NCI-H1417 (cell line): Measurements from ENCODE around the gene RPE65.
"Not testable (repeated sequence)": the region's sequence is repeated elsewhere in the genome, so short reads cannot be mapped to it uniquely, and the experiment has no call there.

Experiments used
- DNase-seq, 3 experiments: peaks; one replicate each; lab custom pipeline; 2025; lab: John Stamatoyannopoulos, UW

RPE65 gene

DNA sequence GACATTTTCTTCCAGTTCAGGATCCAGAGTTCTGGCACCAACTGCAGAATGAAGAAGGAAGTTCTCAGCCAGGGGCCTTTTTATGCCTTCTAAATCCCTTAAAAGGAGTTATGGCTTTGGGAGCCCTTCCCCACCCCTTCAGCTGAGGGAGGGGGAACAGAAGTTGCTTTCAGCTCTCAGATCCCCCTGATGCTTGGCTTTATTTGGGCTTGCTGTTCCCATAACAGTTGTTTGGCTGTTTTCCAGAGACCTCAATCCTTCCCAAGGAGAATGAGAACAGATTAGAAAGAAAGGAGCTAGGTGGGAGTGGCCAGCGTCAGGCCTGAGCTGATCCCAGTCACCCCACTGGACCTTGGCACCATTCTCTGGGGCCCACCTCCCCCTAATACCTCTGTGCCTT lies at the start of gene RPE65:
Gene RPE65 (minus strand): TSS at position 54 of the 400 bp plus-strand sequence. CDS start 49 bp downstream, at position 5.
- no peak for DNase-seq

DNA sequence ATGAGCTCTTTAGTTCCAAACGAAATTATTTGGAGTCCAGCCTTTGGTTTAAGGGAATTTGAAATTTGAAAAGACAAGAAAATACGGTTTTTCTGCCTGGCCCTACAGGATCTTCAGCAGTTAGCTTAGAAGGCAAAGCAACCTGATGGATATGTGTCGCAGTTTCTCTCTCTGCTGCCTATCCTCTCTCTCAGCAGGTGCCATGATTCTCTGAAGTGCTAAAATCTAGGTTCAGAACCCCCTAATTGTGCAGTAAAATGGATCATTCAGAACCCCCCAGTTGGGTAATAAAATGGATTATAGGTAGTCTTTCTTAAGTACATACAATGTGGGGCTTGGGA lies 47.6 kb upstream of the RPE65 start:
- DNase-seq = no peak

DNA sequence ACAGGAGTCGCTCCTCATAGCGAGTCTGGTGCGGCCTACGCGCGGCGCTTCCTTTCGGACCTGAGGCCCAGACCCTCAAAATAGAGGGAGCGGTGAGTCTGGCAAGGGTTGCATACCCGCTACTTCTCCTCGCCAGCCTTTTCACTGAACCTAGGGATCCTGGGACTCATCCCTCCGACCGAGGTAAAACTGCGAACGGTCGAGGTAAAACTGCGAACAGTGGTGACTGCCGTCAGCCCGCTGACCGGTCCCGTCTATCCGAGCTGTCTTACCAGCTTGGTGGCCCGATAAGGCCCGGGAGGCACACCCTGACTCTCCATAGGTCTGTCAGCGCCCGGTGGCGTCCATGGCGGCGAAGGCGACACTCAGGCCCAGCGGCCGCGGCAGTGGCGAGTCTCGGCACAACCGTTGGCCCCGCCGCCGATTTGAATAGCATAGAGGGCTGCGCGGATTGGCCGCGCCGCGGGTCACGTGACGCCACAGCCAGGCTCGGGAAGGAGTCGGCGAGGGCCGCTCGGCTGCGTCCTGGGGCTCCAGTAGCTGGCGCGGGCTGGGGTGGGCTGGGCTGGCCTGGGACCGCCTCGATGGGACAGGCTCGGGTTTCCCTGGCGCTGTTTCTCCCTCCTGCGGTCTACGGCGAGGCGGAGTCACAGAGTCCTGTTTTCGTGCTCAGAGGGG lies 47.1 kb upstream of the RPE65 start, which contains the start of gene DEPDC1:
Gene DEPDC1 (minus strand): TSS at position 403 of the 678 bp plus-strand sequence. CDS start 83 bp downstream, at position 320.
- peak; percentile 89 to 94 (median 93) for DNase-seq

DNA sequence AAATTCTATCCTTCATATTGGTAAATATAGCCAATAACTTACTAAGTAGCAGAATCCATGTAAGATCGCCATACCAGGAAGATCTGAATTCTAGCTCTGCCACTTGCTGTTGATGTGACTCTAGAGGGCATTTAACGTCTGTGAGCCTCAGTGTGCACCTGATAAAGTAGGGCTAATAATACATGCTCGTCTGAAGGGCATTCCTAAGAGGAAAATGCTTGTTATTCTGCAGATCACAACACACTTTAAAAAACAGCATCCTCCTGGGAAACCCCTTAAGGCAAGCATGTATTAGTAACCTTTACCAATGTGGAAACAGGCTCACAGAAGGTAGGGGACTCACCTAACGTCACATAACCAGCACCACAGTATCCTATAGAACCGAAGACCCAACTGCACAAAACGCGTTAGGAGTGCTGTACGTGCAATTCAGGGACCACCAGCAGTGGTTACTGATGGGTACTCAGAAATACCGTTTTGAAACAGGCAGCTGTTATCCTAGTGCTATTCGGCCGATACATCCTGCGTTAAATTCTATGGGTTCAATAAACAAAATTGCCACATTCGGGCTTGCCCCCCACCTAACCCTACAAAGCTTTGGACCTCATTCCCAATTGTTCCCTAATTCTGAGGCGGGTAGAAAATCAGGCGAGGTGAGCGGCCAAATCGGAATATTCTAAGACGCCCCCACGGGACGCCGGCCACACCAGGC lies 46.4 kb upstream of the RPE65 start:
- DNase-seq = peak; percentile 22 to 74 (median 61)

DNA sequence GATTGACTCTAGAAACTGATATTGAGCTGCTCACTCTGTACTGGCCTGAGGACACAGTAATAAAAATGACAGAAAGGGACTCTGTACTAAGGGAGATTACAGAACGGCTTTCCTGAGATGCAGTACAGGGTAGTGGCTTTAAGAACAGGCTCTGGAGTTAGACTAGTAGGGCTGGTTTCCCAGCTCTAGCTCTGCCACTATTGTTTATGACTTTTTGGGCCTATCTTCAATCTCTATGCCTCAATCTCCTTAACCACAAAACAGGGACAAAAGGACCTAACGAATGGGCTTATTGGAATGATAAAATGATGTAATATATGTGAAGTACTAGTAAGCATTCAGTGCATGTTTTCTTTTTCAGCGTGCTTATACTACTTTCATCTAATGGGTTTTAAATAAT lies 45.8 kb upstream of the RPE65 start:
- DNase-seq = peak in 1 of 3 experiments; percentile 50

DNA sequence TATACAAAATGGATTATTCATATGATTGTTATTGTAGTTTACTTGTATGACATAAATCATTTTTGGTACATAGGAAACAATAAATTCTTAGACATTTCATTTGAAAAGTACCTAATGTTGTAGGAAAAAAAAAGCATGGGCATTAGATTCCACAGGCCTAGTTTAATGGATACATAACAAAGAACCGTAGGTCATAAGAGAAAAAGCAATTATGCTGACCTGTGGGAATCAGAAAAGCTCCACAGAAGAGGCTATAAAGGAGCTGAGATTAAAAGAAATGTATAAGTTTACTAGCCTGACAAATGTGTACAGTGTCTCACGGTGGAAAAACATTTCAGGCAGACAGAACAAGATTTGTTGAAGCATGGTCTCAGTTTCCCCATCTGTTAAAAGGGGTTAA lies 43.4 kb upstream of the RPE65 start:
- DNase-seq = no peak

DNA sequence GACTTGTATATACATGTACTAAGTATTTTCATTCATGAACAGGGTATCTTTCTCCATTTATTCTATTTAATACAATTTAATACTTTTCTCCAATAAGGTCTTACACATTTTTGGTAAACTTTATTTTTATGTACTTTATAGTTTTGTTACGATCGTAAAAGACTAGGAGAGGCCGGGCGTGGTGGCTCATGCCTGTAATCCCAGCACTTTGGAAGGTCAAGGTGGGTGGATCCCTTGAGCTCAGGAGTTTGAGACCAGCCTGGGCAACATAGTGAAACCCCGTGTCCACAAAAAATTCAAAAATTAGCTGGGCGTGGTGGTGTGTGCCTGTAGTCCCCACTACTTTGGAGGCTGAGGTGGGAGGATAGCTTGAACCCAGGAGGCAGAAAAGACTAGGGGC lies 42.5 kb upstream of the RPE65 start:
- not testable (repeated sequence) for DNase-seq

DNA sequence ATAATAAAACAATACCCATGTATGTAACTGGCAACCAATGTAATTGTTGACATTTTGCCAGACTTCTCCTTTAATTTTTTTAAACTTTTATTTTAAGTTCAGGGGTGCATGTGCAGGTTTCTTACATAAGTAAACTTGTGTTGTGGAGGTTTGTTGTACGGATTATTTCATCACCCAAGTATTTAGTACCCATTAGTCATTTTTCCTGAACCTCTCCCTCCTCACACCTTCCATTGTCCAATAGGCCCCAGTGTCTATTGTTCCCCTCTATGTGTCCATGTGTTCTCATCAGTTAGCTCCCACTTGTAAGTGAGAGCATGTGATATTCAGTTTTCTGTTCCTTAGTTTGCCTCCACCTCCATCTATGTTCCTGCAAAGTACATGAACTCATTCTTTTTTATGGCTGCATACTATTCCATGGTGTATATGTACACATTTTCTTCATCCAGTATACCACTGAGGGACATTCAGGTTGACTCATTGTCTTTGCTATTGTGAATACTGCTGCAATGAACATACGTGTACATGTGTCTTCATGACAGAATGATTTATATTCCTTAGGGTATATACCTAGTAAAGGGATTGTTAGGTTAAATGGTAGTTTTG lies 40.4 kb upstream of the RPE65 start:
- DNase-seq = no peak

DNA sequence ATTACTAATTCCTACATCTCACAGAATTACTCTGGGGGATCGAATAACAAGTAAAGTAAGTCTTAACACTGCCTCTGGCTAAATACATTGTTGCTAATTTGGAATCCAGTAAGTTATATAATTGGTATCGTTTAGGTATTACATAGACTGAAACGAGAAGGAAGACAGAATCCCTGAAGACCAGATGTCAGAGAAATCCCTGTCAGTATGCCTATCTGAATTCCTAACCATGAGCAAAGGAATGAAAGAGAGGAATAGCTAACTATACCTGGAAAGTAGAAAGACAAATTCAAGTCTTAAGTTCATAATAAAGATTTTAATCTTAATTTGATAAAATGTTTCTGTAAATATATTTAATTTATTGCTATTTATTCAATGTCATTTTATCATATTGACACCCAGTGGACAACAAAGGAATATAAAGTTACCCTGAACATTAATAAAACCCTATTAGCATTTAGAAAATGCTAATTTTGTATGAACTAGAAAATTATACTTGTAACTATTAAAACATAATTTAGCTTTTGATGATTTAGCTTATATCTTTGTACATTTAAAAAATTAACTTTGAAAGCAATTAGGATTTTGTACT lies 35.8 kb upstream of the RPE65 start:
- DNase-seq = no peak

DNA sequence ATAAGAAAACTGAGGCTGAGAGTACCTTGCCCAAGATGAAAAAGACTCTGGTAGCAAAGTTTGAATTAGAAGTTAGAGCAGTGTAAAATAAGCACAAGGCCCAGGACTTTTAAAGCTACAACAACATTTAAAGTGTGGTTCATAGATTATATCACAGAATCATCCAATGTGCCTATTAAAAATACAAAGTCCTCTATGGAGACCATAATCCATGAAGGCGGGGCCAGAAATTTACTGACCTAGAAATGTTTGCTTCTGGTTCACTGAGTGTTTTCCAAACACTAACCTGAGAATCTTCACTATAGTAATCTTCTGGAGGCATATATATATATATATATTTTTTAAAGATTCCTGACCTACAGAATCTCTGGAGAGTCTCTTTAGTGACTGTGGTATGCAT lies 34.9 kb upstream of the RPE65 start:
- no peak for DNase-seq

DNA sequence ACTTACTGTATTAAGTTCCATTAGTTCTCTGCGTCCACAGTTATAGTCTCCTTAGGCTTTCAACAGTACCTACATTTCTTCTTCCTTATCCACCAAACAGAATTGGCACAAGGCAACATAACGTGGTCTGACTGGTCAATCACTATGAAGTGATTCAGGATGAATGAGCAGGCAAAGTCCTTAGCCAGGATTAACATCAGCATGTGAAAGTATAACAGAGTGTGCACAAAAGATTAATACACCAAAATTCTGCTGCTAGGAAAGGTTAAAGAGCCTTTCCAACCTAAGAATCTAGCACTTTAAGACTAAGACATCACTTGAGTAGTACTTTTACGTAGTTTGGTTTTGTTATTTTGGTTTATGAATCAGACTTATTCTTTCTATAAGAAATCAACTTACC lies 31.3 kb upstream of the RPE65 start:
- DNase-seq = no peak

DNA sequence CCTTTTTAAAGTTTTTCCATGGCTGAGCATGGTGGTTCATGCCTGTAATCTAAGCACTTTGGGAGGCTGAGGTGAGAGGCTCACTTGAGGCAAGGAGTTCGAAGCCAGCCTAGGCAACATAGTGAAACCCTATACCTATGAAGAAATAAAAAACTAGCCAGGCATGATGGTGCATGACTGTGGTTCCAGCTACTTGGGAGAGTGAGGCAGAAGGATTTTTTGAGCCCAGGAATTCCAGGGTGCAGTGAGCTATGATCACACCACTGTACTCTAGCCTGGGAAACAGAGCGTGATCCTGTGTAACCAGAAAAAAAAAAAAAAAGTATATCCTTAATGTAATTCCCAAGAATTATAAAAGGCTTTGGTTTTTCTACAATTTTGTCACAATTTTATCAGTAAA lies 29.7 kb upstream of the RPE65 start:
- DNase-seq = no peak

DNA sequence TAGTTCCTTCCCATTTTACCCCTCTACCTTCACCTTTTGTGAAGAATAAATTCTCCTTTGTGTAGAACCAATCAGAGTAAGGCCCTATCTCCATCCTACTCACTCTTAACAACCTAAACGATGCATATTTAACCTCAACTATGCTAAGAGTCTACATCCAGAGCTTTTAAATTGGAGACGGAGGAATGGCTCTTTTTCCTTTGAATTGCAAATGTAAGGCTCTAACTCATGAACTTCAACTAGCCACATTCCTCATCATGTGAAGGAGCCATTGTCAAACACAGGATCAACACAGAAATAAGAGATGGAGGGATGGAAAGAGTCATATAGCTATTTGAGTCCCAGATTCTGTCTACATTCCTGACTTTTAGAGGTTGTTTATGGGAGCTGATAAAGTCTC lies 28.9 kb upstream of the RPE65 start:
- DNase-seq = no peak

DNA sequence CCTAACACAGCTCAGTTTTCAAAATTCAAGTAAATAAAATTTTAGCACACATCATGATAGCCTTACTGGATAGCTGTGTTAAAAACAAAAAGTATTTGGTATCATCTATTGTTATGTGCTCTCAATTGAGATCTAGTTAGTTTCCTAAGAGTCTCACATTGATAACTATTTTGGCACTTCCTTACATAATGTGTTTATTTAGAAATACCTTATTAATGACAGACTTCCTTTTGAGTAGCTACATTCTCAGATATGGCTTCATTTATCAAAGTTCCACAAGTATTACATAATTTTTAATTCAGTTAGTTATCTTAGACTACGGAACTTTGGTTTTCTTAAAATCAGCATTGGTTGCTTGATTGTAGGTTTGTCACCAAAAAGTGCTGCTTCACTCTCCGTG lies 26.9 kb upstream of the RPE65 start:
- DNase-seq = not testable (repeated sequence)

DNA sequence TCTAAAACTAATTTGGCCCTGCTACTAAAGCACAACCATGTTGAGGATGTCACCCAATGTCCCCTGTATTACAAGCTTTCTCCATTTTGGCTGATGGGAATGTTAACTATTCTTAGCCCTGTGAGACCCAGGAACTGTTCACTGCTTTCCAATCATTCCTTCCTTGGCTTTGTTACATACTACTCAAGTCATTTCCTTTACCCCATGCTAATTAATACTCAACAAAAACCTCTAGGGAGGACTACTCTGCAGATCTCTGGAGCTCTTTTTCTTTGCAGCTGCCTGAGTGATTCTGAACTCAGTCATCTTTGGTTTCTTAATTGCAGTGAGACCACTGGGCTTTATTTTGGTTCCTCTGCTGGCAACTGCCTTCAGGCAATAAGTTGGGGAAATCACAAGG lies 23.3 kb upstream of the RPE65 start:
- DNase-seq = no peak

DNA sequence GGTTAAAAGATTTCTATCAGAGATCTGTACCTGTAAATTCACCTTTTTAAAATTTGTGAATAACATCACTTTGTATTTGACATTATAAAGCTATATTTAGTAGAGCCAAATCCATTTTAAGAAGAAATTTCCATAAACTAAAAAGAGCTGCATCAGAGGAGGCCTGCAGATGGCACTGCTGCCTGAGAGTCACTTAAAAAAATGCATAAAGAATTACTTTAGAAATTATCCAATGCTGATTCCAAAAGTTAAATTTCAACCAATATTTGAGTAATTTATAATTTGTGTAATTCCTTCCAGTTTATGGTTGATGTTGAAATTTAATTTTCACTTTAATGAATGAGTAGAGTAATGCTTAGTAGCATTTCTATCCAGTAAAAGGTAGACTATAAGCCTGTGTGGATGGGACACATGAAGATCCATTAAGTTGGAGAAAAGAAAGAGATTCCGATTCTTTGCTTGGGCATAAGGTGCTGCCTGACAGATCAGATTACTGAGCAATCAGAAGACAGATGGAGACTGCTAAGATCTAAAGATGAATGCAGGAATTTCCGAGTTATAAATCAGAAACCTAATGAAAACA lies 20.7 kb upstream of the RPE65 start:
- peak in 2 of 3 experiments; percentile 9 to 26 for DNase-seq

DNA sequence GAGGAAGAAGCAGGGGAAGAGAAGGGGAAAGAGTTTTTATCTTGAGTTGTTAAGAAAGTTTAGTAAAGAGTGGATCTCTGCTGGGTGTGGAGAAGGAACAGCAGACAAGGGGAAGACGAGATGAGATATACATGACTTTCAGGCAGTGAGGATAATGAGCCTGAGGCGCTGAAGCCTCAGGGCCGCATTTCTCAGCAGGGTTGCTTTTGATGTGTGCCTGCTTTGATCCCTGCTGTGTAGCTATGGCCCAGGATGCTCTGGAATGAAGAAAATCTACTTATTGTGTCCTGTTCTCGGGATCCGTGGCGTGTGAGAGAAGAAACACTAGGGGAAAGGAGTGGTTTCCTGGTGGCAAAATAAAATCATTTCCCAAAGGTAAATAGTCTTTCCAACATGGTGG lies 15.1 kb upstream of the RPE65 start:
- no peak for DNase-seq

DNA sequence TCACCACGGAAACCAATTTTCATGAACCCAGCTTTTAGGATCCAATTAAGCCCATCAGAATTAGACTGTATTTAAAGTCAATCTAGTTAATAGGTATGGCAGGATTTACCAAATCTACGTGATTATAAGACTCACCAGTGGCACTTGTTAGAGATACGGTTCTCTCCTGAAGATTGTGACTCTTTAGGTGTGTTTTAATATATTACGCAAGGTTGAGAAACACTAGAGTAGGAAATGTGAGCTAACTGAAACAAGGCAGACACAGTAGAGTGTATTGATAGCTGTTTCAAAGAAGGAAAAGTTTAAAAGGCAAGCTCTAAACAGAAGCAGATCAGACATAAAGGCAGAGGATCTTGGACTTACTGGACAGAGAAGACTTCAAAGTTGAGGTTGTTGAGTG lies 11.2 kb upstream of the RPE65 start:
- DNase-seq = no peak

DNA sequence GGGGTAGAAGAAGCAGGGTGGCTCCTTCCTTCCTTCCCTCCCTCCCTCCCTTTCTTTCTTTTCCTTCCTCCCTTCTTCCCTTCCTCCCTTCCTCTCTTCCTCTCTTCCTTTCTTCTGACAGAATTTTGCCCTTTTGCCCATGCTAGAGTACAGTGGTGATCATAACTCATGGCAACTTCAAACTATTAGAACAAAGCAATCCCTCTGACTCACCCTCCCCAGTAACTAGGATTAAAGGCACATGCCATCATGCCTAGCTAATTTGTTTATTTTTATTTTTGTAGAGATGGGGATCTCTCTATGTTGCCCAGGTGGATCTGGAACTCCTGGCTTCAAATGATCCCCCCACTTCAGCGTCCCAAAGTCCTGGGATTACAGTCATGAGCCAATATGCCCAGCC lies 10.0 kb upstream of the RPE65 start:
- DNase-seq = no peak

DNA sequence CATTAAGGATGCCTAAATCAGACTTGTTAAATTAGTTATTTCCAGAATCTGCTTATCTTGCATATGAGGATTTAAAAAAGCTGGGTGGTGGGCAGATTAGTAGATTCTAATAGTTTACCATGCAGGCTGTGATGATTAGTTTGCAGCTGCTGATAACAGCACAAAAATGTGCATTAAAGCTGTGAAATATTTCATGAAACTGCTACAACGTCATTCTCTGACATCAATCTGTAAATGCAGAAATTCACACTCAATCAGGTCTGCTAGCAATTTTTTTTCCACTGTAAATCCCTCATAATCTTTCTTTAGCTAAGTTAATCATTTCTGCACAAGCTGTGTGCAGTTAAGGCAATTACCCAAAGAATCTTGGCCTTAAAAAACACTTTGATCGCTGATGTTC lies 9.3 kb upstream of the RPE65 start:
- DNase-seq = no peak

DNA sequence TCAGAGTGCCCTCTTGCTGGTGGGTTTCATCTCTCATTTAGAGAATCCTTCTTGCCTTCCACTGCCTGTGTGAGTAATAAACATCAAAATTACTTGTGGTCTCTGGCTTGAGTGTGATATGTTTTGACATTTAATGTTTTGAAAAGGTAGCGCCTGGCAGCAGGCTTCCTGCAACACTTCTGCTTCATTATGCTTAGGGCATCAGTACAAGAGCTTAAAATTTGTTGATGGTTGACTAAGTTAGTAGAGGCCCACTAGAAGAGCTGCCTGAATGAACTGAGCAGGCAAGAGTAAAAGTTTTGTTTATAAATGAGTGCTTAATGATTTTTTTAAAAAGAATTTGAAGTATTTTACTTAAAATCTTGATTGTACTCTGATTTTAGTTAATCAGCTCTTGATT lies 6.4 kb upstream of the RPE65 start:
- no peak for DNase-seq

DNA sequence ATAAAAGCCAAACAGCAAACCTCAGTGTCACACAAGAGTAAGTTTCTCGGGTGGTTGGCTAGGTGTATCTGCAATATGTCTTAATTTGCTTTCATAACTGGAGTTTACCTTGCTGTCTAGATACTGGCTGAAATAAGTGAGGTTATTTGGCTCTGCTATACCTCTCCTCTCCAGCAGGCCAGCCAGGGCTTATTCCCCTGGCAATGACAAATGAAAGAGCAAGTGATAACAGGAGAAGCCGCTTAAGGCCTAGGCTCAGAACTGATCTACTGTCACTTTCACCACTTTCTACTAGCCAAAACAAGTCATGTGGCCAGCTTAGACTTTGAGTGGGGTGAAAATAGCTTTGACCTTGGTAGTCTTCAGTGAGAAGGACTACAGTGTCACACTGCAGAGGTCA lies 4.8 kb upstream of the RPE65 start:
- no peak for DNase-seq
